ENCODE results near the gene ATP8A1. TPM values are rescaled to one million over a fixed set of nuclear protein-coding genes. Genes with fewer than 3 reads are reported as not detected.

ATP8A1 gene
- total and polyA plus RNA-seq, 2 of the 4 experiments (the other 2 are of a cell fraction), result 0.12 to 0.36 TPM

- Histone ChIP-seq H3K36me3 (ENCODE audit: control insufficient read depth, insufficient read depth, low read length) (no peaks in the 10 kb centered on the region), H2BK15ac (ENCODE audit: low read depth, low read length) (no peak overlapping the region), H3K14ac (replicated peaks; ENCODE audit: low read depth, low read length) (no peak overlapping the region), H2AK5ac (ENCODE audit: low read depth, low read length) (no peak overlapping the region), H2AK9ac (replicated peaks; ENCODE audit: low read depth, low read length, poor library complexity) (no peak overlapping the region), H3K79me1 (ENCODE audit: low read depth in 1 of 2, low read length in 2 of 2) (no peaks in the 10 kb centered on the region), H4K91ac (ENCODE audit: insufficient read depth, low read depth, low read length) (no peak overlapping the region), H2BK120ac (ENCODE audit: low read depth, low read length) (no peak overlapping the region), H3K27ac (ENCODE audit: insufficient read depth, low read length) (no peak overlapping the region), H3K9me1 (ENCODE audit: insufficient read depth, low read length) (no peaks in the 10 kb centered on the region), H2BK20ac (ENCODE audit: low read depth, low read length) (no peak overlapping the region), H3K56ac (ENCODE audit: extremely low read depth, insufficient read depth, low read length) (no peak overlapping the region), H3K9ac (ENCODE audit: low read depth, low read length) (no peak overlapping the region), H3K4me1 (ENCODE audit: control insufficient read depth, insufficient read depth, low read length) (no peaks in the 10 kb centered on the region), H3K4me3 (ENCODE audit: insufficient read depth, low read depth, low read length) (no peak overlapping the region), H4K8ac (ENCODE audit: low read depth in 2 of 2, low read length in 2 of 2) (no peak overlapping the region), H3K4me2 (ENCODE audit: low read depth, low read length) (no peak overlapping the region), H3K9me3 (ENCODE audit: control insufficient read depth, insufficient read depth, low read length) (no peaks in the 10 kb centered on the region), H2BK5ac (ENCODE audit: low read depth, low read length, poor library complexity, severe bottlenecking) (no peak overlapping the region), H3K27me3 (ENCODE audit: control insufficient read depth, insufficient read depth, low read length) (no peaks in the 10 kb centered on the region), H4K5ac (ENCODE audit: low read depth, low read length) (no peak overlapping the region), H4K20me1 (ENCODE audit: insufficient read depth, low read length) (no peaks in the 10 kb centered on the region), H2AFZ (replicated peaks; ENCODE audit: low read length, poor library complexity) (no peak overlapping the region), H3K18ac (ENCODE audit: low read depth, low read length) (no peak overlapping the region), H3K23ac (ENCODE audit: low read depth, low read length) (no peak overlapping the region), H3K4ac (ENCODE audit: low read depth, low read length) (no peak overlapping the region)
- no TSS peak for BruUV-seq (replicated peaks)
- ChIA-PET POLR2A (ENCODE audit: unreplicated experiment) (no interaction called here), CTCF (no interaction called here)
- dilution Hi-C loops (cut with HindIII; ENCODE audit: low sequenced_read_pairs, unreplicated experiment) (no loop called here), intact Hi-C loops (cut with micrococcal nuclease) (no loop called here), in situ Hi-C loops (cut with MboI; ENCODE audit: low sequenced_read_pairs) (no loop called here)
- TF ChIP-seq MXI1 (IDR thresholded peaks at IDR 0.05; ENCODE audit: borderline replicate concordance, low read depth, low read length) (no peak), NFE2L2 (IDR thresholded peaks at IDR 0.05; ENCODE audit: low read depth, low read length) (no peak), MAFK (IDR thresholded peaks at IDR 0.05; ENCODE audit: low read depth, low read length) (no peak), MAZ (IDR thresholded peaks at IDR 0.05; ENCODE audit: borderline replicate concordance, low read depth, low read length) (no peak), CEBPB (IDR thresholded peaks at IDR 0.05; ENCODE audit: low read depth, low read length) (no peak), FOS (IDR thresholded peaks at IDR 0.05; ENCODE audit: low read depth, low read length) (no peak), SMC3 (IDR thresholded peaks at IDR 0.05; ENCODE audit: low read depth, low read length) (no peak), CTCF (conservative IDR thresholded peaks at IDR 0.05; ENCODE audit: low read depth, low read length) (no peak), USF2 (IDR thresholded peaks at IDR 0.05; ENCODE audit: low read depth, low read length) (no peak), RCOR1 (IDR thresholded peaks at IDR 0.05; ENCODE audit: insufficient replicate concordance, low read length) (no peak), CHD1 (IDR thresholded peaks at IDR 0.05; ENCODE audit: low read depth, low read length) (no peak), RAD21 (IDR thresholded peaks at IDR 0.05; ENCODE audit: low read length) (no peak), POLR2A (IDR thresholded peaks at IDR 0.05; ENCODE audit: low read depth, low read length) (no peak)
- TF ChIP-seq, protein P1, sequence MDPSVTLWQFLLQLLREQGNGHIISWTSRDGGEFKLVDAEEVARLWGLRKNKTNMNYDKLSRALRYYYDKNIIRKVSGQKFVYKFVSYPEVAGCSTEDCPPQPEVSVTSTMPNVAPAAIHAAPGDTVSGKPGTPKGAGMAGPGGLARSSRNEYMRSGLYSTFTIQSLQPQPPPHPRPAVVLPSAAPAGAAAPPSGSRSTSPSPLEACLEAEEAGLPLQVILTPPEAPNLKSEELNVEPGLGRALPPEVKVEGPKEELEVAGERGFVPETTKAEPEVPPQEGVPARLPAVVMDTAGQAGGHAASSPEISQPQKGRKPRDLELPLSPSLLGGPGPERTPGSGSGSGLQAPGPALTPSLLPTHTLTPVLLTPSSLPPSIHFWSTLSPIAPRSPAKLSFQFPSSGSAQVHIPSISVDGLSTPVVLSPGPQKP (IDR thresholded peaks at IDR 0.05; ENCODE audit: borderline replicate concordance, low read depth, low read length), result no peak
- DNase-seq, result no peak
- WGBS, 2 experiments (ENCODE audit: extremely low coverage in 2 of 2, insufficient read length in 1 of 2), result 80% methylated on average over 6 of the region's 11 CpGs; no CpG with 5 or more reads in 1 of the 2 experiments
- ATAC-seq (ENCODE audit: low read depth), result no peak
Observed at GRCh38 chr4:42561031-42561430, 95.9 kb downstream of the ATP8A1 start.

Data from IMR-90 (cell line).